Psoas muscle (tissue), 8 donors: ENCODE measurements around the gene PTPRD. TPM values are rescaled to one million over a fixed set of nuclear protein-coding genes. Genes with fewer than 3 reads are reported as not detected.
"Not testable (repeated sequence)": the region's sequence is repeated elsewhere in the genome, so short reads cannot be mapped to it uniquely, and the experiment has no call there.

Experiments used
- ATAC-seq, 4 donors: fragments of 200-7000 bp; cut with Tn5 transposase; one replicate each; pipeline ENCODE4 v1.9.1; 2020; ENCODE audit warnings: moderate library complexity in 3 of 4, mild to moderate bottlenecking in 2 of 4
- DNase-seq, 2 donors: peaks; one replicate each; pipeline ENCODE4 v3.0.0-alpha.2; 2020
- H3K27ac ChIP-seq: fragments of 200-600 bp; one replicate; pipeline ENCODE4 v1.8.0; 2022
- H3K27me3 ChIP-seq, 3 donors: fragments of 200-600 bp in 1 of 3; one replicate each; pipeline versions ENCODE4 v1.6.1 to v1.8.0; 2013 to 2022; ENCODE audit warnings: low read length in 2 of 3, mild to moderate bottlenecking in 2 of 3, moderate library complexity in 1 of 3; ENCODE audit not compliant: insufficient read depth in 3 of 3
- H3K36me3 ChIP-seq, 2 donors: fragments of 200-600 bp in 1 of 2; one replicate each; pipeline versions ENCODE4 v1.6.1 to v1.8.0; 2013 to 2022; ENCODE audit warnings: low read depth in 1 of 2, mild to moderate bottlenecking in 1 of 2, moderate library complexity in 1 of 2; ENCODE audit not compliant: insufficient read depth in 1 of 2
- H3K4me1 ChIP-seq: fragments of 200-600 bp; one replicate; pipeline ENCODE4 v1.8.0; 2022
- H3K4me3 ChIP-seq: fragments of 200-600 bp; one replicate; pipeline ENCODE4 v1.8.0; 2022; ENCODE audit warnings: mild to moderate bottlenecking
- H3K9me3 ChIP-seq: fragments of 200-600 bp; one replicate; pipeline ENCODE4 v1.8.0; 2022
- WGBS, 3 donors: extraction: QIAGEN DNeasy Blood & Tissue Kit; methylation state at CpG; one replicate each; pipeline versions ENCODE4 v1.1.6 to v1.1.7; 2013; 5-methylcytosine and 5-hydroxymethylcytosine counted together
- intact Hi-C, 2 donors: fragments of 100-400 bp; cut with DNase I; formaldehyde crosslinking; loops; one replicate each; pipeline versions ENCODE4 v1.11.0 to v1.14.2; 2022
- polyA plus RNA-seq, 3 donors: library from polyadenylated mRNA; stranded (reverse); fragments of 200-250 nt; gene quantifications; one replicate each; pipeline ENCODE4 v1.2.3, GENCODE V29; 2013
- total RNA-seq, 4 donors: library from RNA; stranded (reverse); fragmentation: NEBNext Ultra II Directional in 2 of 4; extraction: Animal tissue kit (Norgen Biotek cat#: 25700) in 2 of 4; gene quantifications; one replicate each; pipeline versions ENCODE4 v1.2.1 to v1.2.4, GENCODE V29; 2021 to 2023
- TF ChIP-seq, protein P1 (sequence below): fragments of 200-600 bp; IDR thresholded peaks from one replicate; pipeline ENCODE4 v1.8.0; 2022; ENCODE audit warnings: antibody characterized with exemption
- donor health status: healthy with polysubstance abuse.
- donor health status: DM: no; HTN: no; CAD: no; lungs with moderate emphysema.
- donor health status: Bipolar disorder and iron deficiency.
- donor health status: healthy.
- donor health status: DM: yes; HTN: yes; CAD: no.
- donor health status: DM: no; HTN: no; CAD: no.
- donor health status: DM: no; HTN: no; CAD: no.
- donor health status: DM: yes; HTN: yes; CAD: no.

PTPRD gene
- total and polyA plus RNA-seq, 7 donors: 0.44 to 3.1 (median 0.91) TPM

DNA sequence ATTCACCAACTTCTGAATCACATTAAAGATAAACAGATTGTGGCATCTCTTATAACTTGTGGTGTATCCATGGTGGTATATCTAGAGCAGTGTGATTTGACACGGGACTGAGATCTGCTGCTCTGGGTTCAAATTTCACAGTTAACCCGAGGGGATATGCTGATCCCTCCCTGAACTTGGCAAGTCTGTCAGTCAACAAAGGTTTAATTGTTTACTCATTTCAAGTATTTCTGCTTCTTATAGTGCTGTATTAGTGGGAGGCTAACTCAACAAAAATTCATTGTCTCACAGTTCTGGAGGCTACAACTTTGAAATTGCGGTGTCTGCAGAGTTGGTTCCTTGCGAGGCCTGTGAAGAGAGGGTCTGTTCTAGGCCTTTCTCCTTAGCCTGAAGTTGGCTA, 1175.2 kb downstream of the PTPRD start:
- intact Hi-C loops: no loop called here
- 47 to 53% (median 50%) methylated on average over 4 of the region's 4 CpGs for WGBS, 3 donors

DNA sequence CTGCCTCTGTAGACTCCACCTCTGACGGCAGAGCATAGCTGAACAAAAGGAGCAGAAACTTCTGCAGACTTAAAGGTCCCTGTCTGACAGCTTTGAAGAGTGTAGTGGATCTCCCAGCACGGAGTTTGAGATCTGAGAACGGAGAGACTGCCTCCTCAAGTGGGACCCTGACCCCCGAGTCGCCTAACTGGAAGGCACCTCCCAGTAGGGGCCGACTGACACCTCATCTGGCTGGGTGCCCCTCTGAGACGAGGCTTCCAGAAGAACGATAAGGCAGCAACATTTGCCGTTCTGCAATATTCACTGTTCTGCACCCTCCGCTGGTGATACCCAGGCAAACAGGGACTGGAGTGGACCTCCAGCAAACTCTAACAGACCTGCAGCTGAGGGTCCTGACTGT, 1186.3 kb downstream of the PTPRD start:
- H3K36me3 ChIP-seq, H3K27me3 ChIP-seq, H3K4me3 ChIP-seq, H3K27ac ChIP-seq, H3K9me3 ChIP-seq, intact Hi-C loops, ATAC-seq, H3K4me1 ChIP-seq, DNase-seq: not testable (repeated sequence)
- 92% methylated on average over 10 of the region's 10 CpGs for WGBS, 3 donors

More for the DNA sequence above, 1175.2 kb downstream of the PTPRD start:
- no peak overlapping the region for H3K4me3 ChIP-seq
- DNase-seq: no peak
- H3K36me3 ChIP-seq: no peaks in the 10 kb centered on the region
- H3K27me3 ChIP-seq: no peaks in the 10 kb centered on the region
- H3K4me1 ChIP-seq: no peaks in the 10 kb centered on the region
- no peaks in the 10 kb centered on the region for H3K9me3 ChIP-seq
- no peak overlapping the region for H3K27ac ChIP-seq
- ATAC-seq: no peak
- TF ChIP-seq, protein P1, sequence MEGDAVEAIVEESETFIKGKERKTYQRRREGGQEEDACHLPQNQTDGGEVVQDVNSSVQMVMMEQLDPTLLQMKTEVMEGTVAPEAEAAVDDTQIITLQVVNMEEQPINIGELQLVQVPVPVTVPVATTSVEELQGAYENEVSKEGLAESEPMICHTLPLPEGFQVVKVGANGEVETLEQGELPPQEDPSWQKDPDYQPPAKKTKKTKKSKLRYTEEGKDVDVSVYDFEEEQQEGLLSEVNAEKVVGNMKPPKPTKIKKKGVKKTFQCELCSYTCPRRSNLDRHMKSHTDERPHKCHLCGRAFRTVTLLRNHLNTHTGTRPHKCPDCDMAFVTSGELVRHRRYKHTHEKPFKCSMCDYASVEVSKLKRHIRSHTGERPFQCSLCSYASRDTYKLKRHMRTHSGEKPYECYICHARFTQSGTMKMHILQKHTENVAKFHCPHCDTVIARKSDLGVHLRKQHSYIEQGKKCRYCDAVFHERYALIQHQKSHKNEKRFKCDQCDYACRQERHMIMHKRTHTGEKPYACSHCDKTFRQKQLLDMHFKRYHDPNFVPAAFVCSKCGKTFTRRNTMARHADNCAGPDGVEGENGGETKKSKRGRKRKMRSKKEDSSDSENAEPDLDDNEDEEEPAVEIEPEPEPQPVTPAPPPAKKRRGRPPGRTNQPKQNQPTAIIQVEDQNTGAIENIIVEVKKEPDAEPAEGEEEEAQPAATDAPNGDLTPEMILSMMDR: no peak

DNA sequence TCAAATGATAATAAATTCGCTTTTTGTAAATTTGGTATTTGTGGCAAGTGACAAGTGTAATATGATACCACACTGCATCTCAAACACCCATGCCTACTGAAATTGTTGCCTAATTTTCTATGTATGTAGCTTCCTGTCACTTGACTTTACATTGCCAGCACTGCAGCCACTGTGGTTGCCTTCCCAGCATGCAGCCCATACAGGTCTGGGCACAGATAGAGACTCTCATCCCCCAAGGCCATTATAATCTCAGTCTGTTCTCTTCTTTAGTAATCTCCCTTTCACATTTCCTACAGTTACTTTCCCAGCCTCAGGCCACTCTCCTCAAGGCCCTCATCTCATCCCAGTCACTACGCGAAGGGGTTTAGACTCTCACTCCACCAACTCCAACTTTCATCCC, 1200.6 kb downstream of the PTPRD start:
- H3K9me3 ChIP-seq: no peaks in the 10 kb centered on the region
- no peak overlapping the region for H3K4me3 ChIP-seq
- H3K36me3 ChIP-seq: no peaks in the 10 kb centered on the region
- no peak for ATAC-seq
- WGBS, 3 donors: 95 to 100% (median 98%) methylated on average over 3 of the region's 3 CpGs
- no peaks in the 10 kb centered on the region for H3K27me3 ChIP-seq
- no peak overlapping the region for H3K27ac ChIP-seq
- no peaks in the 10 kb centered on the region for H3K4me1 ChIP-seq
- DNase-seq: no peak
- TF ChIP-seq, protein P1: no peak
- intact Hi-C loops: no loop called here

DNA sequence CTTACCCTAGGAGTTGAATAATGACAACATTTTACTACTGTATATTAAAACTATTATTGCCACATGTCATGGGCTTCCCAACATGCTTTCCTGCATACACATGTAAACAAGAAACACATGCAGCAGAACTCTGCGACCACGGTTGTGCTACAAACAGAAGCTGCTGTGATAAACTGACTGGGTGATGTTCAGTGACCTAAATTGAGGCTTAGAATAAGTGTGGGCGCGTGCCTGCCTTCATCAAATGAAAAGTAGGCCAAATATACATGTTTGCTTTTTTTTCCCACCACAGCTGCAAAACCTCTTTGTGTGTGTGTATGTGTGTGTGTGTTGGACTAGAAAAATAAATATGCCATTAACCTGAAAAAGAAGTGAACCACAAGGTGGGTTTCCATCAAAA, 1202.1 kb downstream of the PTPRD start:
- no peaks in the 10 kb centered on the region for H3K27me3 ChIP-seq
- WGBS, 3 donors: 63 to 66% (median 66%) methylated on average over 4 of the region's 4 CpGs
- H3K9me3 ChIP-seq: no peaks in the 10 kb centered on the region
- no peak overlapping the region for H3K27ac ChIP-seq
- no peak for DNase-seq
- TF ChIP-seq, protein P1: no peak
- ATAC-seq: no peak
- no peaks in the 10 kb centered on the region for H3K4me1 ChIP-seq
- no peak overlapping the region for H3K4me3 ChIP-seq
- intact Hi-C loops: no loop called here
- H3K36me3 ChIP-seq: no peaks in the 10 kb centered on the region

DNA sequence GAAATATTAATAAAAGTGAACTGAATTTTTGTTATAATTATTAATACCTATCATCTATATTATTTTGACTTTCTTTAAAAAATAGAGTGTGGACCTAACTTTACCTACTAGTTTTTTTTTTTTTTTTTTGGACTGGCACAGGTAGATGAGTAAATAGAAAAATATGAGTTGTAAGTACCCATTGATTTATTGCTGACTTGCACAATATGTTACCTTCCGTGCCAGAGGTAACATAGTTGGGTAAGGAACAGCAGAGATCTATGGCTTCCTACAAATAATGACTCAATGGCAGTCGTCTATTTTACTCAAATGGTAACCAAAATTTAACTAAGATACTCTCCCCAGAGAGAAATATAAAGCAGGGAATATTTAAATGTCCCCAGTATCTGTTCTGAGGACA, 1212.8 kb downstream of the PTPRD start:
- no peaks in the 10 kb centered on the region for H3K4me1 ChIP-seq
- no peak overlapping the region for H3K27ac ChIP-seq
- intact Hi-C loops: no loop called here
- DNase-seq: no peak
- no peaks in the 10 kb centered on the region for H3K9me3 ChIP-seq
- H3K4me3 ChIP-seq: no peak overlapping the region
- H3K36me3 ChIP-seq: no peaks in the 10 kb centered on the region
- no peaks in the 10 kb centered on the region for H3K27me3 ChIP-seq
- ATAC-seq: no peak
- 71 to 84% (median 82%) methylated on average over 2 of the region's 2 CpGs for whole genome bisulfite sequencing, 3 donors
- TF ChIP-seq, protein P1: no peak
